Pulmonary artery endothelial cell (primary cell): ENCODE measurements around the gene HSPG2. TPM values are rescaled to one million over a fixed set of nuclear protein-coding genes. Genes with fewer than 3 reads are reported as not detected.

ENCODE experiments used
- DNase-seq: peaks from one replicate; pipeline ENCODE4 v3.0.0-alpha.2; 2011; ENCODE audit warnings: low read depth, low spot score
- total RNA-seq: library from RNA; depleted of rRNA; stranded (reverse); fragments of >200 nt; gene quantifications from 2 replicates; pipeline ENCODE4 v1.2.3, GENCODE V29; 2014

Gene HSPG2
- total RNA-seq, 1 donor from 2014 or later: 1,405 TPM

DNA sequence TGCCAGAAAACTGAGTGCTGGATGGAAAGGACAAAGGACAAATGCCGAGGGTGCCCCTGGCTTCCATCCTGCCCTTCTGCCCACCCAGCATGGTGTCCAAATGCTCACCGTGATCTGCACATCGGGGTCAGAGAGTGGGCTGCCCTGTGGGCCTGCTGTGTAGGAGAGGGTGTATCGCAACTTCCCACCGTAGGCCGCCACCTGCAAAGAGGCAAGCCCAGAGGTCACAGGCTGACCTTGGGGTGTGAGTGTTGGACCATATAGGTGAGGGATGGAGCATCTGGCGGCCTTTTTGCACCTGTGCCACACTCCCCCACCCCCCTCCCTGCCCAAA is 71.5 kb downstream of the HSPG2 start:
- no peak for DNase-seq

DNA sequence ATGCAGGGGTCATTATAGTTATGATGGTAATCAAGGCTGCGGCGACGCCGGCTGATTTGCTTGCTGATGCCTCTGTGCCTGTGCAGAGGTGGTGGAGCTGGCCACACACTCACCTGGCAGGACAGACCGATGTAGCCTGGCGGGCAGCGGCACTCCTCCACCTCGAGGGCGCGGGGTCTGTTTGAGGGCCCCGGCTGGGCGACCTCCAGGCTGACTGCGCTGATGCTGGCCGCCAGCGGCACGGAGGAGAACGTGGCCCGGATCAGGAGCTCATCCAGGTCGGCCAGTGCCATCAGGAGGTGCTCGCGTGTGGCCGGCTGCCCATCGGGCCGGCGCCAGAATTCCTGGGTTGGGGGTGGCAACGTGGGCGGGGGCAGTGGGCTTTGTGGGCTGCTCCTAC is 72.4 kb downstream of the HSPG2 start:
- DNase-seq: no peak

DNA sequence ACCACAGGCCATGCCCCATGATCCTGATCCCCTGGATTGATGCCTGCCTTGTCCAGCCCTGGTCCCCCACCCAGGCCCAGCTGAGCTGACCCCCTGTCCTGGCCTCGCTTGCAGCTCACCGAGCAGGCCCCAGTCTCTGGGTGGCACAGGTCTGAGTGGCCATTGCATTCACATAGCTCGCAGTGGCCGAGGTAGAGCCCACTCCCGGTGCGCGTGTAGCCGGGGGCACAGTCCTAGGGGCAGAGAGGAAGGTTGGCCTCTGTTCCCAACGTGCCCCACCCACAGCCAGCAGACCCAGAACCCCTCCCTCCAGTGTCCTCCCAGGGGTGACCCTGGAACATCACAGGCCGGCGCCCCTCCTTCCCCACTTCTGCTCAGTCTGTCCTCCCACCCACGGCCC is 73.1 kb downstream of the HSPG2 start:
- DNase-seq: no peak

DNA sequence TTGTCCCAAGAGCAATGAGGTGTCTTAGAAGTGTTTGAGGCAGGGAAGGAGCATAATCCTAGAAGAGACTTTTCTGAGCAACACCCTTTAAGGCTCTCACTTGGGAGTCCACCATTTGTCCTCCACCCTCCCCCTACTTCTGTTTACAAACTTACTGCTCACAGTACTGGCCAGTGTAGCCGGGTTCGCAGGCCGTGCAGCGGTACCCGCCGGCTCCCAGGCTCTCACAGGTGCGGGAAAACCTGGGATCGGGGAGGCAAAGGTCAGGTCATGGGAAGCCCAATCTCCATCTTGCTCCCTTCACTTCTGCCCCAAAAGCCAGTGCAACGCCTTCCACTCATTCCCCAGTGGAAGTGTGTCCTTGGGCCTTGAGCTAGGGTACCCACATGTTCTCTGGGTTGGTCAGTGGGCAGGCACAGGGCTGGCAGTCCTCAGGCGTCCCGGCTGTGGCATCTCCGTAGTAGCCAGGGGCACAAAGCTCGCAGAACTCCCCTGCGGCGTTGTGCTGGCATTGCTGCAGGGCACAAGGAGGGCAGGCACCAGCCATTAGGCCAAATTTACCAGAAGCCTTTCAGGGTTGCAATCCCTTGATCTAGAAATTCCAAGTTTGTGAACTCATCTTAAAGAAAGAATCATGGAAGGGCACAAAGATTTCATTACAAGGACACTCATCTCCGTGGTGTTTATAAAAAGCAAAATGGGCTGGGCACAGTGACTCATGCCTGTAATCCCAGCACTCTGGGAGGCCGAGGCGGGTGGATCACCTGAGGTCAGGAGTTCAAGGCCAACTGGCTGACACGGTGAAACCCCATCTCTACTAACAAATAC is 75.3 kb downstream of the HSPG2 start:
- no peak for DNase-seq

DNA sequence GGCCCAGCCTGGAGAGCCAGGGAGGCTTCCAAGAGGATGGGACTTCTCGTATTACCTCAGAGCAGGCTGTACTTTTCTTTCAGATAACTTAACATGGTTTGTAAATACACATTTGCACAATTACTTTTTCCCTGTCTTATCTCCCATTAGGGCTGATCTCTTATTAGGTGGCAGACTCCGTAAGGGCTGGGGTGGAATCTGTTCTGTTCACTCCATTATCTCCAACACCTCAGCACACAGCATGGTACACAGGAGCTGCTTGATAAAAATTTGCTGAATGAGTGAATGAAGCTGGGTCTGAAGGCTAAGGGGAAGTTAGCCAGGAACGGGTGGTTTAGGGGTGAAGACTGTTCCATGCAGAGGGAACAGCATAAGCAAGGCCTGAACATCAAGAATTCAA is 76.1 kb downstream of the HSPG2 start:
- no peak for DNase-seq

DNA sequence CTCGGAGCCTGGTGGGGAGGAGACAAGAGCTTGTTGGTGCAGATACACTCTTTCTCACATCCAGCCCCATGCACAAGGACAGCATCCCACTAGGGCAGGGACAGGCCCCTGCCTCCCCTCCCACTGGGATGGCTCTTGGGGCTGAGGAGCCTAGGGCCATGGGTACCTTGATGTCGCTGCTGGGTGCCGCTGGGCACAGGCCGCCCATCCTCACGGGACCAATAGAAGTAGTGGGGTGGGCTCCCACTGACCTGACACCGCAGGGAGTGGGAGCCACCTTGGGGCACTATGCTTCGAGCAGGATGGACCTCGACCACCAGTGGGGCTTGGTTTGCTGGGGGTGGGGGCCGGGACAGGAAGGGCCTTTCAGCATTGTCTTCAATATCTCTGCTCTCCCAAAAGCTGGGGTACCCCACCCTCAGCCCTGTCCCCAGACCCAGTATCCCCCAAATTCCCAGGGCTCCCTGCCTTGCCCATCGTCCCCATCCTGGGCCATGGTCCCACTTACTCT is 77.4 kb downstream of the HSPG2 start:
- DNase-seq: no peak

DNA sequence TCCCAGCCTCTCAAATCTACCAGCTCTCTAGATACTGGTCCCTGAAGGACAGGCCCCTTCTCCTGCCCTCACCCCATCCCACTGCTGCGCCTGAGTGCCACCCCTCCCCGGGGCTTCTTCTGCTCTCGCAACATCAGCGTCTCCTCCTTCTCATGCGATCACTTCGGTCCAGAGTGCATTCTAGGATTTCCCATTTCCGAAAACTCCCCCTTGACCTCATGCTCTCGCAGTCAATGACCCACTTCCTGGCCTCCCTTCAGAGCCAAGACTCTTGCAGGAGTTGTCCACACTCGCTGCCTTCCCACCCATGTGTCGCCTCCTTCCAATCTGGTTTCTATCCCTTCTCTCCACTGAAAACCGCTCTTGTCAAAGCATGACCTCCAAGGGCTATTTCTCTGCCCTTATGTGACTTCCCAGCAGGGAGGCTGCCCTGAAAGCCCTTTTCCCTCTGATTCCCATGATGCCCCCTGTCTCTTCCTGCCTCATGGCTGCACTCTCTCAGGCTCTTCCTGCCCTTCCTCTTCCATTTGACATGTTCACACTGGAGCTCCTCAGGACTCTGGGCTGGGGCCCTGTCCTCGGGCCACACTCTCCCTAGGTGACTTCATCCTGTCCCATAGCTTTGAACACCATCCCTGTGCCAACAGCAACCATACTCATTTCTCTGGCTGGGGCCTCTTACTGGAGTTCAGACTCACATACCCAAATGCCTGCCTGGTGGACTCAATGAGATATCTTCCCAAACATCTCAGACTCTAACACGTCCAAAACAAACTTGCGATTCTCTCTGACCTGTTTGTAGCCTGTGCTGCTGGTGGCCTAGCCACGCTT is 79.1 kb downstream of the HSPG2 start:
- no peak for DNase-seq

DNA sequence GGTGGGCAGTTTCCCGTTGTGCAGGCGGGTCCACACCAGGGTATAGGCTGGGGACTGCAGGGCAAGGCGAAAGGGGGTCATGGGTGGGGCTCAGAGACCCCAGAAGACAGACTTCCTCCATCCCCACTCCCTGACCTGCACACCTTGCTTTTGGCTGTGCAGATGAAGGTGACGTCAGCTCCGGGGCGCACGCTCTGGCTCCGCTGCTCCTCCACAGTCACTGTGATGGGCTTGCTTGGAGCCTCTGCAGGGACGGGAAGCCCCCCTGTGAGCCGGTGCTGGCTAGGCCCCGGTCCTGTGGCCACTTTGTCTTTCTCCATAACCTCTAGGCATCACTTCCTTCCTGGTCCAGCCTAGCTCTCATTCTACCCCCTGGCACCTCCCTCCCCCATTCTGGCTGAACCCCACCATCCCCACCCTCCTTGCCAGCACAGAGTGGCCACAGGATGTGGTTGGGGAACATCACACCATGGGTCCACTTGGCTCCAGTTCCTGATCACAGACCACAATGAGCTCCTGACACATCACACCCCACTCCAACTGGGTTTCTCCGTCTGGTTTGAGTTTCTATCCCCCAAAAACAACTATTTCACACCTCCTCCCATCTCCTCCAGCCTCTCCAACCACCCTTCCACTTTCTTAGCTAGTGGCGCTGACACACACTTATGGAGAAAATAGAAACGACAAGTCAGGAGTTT is 79.8 kb downstream of the HSPG2 start:
- no peak for DNase-seq

DNA sequence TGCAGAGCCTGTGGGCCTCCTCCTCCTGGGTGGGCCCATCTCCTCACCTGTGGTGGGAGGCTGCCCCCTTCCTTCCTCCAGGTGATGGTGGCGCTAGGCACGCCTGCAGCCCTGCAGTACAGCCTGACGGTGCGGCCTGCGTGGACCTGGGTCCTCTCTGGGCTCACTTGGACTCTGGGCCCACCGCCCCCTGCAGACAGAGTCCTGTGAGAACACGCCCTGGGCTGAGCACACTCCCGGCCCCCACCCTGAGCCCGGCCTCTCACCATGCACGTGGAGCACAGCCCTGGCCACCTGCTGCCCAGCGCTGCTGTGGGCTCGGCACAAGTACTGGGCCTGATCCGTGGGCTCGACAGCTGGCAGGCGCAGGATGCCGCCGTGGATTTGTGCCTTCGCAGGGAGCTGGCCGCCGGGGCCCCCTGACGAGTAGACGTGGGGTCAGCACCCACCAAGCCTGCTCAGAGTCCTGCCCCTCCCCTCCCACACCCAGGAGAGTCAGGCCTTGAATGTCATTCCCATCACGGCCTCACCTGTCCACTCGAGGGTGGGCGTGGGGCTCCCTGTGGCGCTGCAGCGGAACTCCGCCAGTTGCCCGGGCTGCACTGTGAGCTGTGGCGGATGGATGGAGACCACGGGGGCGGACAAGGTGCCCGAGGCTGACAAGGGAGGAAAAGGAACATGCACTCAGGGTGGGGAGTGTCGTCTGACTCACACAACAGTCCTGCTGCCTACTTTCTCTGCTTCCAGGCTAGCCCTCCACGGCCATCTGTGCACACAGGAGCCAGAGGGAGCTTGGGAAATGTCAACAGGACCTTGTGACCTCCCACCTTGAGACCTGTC is 81.6 kb downstream of the HSPG2 start:
- no peak for DNase-seq

DNA sequence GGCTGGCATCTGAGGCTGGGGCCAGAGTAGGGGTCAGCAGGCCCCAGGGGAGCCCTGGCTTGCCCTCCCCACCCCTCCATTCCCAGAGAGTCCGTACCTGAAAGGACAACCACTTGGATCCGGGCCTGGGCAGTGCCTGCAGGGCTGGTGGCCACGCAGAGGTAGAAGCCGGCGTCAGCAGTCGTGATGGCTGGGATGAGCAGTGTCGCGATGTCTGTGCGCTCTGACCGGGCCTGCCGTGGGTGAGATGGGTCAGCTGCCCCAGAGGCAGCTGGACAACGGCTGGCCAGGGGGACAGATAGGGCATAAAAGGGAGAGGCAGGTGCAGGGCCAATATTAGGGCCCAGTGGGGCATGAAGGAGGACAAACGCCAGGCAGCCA is 82.4 kb downstream of the HSPG2 start:
- no peak for DNase-seq

DNA sequence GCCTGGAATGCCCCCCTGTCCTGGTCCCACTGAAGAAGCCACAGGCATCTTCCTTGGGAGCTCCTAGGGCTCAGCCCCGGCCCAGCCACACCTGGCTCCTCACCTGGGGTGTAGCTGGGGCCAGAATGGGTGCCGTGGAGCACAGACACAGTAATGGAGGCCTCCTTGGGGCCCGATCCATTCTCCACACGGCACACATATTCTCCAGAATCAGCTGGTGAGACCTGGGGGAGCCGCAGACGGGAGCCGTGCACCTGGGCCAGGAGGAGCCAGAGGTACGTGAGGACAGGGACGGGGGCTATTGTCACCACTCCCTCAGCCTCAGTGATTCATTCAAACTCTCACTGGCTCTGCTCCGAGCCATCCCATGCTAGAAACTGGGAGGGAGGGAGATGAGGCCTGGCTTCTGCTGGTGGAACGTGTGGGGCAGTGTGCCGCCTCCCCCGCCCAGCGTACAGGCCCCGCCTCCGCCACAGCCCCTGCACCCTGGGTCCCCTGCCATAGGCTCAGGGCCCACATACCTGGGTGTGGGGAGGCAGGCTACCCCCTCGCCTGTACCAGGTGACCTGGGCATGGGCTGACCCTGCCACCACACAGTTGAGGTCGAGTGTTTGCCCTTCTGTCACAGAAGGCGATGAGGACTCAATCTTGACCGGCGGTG is 82.9 kb downstream of the HSPG2 start:
- no peak for DNase-seq

DNA sequence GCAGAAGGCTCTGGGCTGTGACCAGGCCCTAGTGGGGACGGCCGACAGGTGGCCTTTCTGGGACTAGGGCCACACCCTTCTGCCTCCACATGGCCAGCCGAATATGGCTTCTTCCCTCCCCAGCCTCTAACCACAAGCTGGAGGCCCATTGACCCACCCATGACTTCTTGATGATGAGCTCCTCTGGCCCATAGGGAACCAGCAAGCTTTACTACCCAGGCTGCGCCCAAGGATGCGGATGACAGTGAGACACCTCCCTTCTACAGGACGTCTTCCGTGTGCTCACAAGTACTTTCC is 84.0 kb downstream of the HSPG2 start:
- no peak for DNase-seq

DNA sequence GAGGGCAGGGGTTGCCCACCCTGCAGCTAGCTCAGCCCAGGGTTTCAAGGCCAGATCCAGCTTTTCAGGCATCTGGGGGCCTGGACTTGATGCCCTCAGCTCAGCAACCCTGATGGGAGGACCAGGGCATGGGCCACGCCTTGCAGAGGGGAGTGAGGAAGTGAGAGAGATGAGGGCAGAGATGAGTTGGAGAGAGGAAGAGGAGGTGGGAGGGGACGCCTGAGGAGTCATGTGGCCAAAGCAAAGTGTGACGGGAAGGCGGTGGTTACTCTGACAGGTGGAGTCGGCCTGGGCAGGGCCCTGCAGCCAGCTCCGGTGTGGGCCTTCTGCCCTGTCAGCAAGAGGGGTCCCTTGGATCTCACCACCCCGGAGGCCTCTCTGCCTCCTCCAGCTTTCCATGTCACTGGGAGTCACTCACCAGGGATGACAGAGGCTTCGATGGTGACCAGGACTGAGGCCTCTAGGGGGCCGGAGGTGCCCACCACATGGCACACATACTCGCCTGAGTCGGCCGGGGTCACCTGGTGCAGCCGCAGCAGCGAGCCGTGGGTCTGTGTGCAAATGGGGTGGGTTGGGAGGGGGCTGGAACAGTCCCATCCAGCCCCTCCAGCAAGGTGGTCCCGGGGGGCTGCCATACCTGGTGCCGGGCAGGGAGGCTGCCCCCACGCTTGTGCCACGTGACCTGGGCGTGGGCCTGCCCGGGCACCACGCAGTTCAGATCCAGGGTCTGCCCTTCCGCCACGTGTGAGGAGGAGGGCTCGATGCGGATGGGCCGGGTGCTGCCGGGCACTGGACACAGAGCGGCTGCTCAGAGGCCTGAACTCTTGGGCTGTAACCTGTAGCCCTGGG is 84.6 kb downstream of the HSPG2 start:
- DNase-seq: no peak

DNA sequence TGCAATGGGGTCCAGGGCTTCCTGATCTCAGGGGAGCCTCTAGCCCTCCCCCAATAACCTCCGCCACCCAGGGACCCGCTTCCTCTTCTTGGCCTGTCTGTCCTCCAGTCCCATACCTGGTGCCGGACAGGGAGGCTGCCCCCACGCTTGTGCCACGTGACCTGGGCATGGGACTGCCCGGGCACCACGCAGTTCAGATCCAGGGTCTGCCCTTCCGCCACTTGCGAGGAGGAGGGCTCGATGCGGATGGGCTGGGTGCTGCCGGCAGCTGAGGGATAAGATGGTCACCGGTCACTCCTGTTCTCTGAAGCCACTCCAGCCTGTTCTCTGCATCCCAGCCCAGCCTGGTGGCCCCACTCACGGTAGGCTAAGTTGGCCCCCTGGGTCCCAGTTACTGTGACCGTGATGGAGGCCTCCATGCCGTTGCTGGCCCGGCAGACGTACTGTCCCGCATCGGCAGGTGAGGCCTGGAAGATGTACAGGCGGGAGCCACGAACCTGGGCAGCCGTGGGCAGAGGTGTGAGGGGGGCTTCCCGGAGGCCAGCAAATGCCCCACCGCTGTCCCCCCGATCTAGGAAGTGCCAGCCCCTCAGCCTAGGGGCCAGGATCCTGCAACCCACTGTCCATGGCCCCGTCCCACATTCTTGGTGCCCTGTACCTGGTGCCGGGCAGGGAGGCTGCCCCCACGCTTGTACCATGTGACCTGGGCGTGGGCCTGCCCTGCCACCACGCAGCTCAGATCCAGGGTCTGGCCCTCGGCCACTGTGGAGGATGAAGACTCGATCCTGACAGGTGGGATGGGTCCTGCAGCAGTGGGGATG is 85.5 kb downstream of the HSPG2 start:
- DNase-seq: no peak

DNA sequence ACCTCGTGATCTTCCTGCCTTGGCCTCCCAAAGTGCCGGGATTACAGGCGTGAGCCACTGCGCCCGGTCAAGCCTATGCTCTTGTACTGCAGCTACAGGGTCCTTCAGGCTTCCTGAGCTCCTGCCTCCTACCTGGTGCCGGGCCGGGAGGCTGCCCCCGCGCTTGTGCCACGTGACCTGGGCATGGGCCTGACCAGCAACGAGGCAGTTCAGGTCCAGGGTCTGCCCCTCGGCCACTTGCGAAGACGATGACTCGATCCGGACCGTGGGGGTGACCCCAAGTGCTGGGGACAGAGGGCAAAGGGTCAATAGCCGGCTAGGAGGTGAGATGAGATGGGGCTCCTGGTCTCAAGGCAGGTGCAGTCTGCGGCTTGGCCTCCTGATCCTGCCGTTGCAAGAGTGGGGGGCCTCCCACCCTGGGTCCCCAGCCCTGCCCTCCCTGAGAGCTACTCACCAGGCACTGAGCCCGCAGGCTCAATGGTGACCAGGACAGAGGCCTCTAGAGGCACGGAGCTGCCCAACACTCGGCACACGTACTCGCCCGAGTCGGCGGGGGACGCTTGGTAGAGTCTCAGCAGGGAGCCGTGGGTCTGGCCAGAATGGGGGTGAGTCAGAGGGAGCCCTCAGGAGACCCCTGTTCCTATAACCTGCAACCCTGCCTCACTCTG is 87.1 kb downstream of the HSPG2 start:
- DNase-seq: no peak

DNA sequence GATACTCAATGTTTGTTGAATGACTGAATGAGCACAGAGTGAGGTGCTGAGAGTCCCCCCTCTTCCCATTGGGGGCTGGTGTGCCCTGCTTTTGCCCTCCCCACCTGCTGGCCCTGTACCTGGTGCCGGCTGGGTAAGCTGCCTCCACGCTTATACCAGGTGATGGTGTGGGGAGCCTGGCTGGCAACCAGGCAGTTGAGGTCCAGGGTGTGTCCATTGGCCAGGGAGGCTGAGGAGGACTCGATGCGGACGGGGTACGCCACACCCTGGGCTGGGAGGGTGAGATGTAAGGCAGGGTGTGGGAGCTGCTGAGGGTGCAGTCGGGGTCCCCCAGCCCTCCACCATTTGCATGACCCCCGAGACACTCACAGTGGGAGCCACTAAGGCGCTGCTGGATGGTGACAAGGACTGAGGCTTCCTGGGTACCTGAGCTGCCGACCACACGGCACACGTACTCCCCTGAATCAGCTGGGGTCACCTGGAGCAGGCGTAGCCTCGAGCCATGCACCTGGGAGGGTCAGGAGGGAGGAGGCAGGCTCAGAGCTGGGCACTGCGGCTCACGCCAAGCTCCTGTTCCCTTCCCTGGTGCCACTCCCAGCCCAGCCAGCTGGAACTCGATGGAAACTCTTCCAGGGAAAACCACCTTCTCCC is 88.5 kb downstream of the HSPG2 start:
- DNase-seq: no peak

DNA sequence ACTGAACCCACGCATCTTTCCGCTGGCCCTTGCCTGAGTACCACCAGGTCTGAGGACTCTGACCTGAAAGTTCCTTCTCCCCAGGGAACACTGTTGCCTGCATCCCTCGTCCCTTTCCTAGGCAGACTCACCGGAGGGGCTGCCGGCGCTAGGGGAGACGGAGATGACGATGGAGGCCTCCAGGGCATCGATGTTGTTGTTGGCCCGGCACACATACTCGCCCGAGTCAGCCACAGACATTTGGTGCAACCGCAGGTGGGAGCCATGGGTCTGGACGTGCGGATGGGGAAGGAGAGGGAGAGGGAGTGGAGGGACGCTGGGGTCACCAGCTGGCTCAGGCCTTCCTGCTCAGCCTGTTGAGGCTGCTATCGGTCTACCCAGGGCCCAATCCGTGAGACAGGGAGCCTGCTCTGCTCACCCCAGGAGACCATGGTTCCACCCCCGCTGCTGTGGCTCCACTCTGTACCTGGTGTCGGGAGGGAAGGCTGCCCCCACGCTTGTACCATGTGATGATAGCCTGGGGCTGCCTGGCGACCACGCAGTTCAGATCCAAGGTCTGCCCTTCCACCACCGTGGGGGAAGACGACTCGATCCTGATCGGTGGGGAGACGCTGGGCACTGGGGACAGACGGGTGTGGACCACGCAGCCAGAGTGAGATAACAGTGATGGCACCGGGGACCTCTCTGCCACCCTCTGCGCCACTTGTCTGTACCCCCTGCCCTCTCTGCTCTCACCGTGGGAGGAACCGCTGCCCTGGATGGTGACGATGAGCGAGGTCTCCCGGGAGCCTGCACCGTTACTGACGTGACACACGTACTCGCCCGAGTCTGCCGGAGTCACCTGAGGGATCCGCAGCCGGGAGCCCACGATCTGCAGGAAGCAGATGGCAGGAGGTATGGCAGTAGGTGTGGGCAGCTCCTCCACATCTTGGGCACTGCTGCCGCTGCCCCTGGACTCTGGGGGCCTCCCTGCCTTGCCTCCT is 89.6 kb downstream of the HSPG2 start:
- DNase-seq: no peak
